CD4-positive, CD25-positive, alpha-beta regulatory T cell (primary cell): ENCODE measurements around the gene SLC2A9. TPM values are rescaled to one million over a fixed set of nuclear protein-coding genes. Genes with fewer than 3 reads are reported as not detected.

Experiments used
- ATAC-seq, 2 donors: fragments of 150-1000 bp; cut with Tn5 transposase; one replicate each; pipeline ENCODE4 v1.10.0; 2021; ENCODE audit warnings: low read depth in 2 of 2, moderate number of reproducible peaks in 2 of 2, moderate library complexity in 1 of 2
- DNase-seq, 3 donors: peaks; one replicate each; pipeline versions ENCODE4 v3.0.0 to v3.0.0-alpha.2; 2012 to 2022; ENCODE audit warnings: mixed read lengths in 1 of 3
- H3K27ac ChIP-seq: one replicate; pipeline ENCODE4 v1.7.0; 2013; ENCODE audit warnings: mild to moderate bottlenecking, low read length; ENCODE audit not compliant: insufficient read depth, poor library complexity, severe bottlenecking
- H3K27me3 ChIP-seq: one replicate; pipeline ENCODE4 v1.7.0; 2013; ENCODE audit warnings: low read length; ENCODE audit not compliant: control insufficient read depth, insufficient read depth
- H3K36me3 ChIP-seq: one replicate; pipeline ENCODE4 v1.7.0; 2013; ENCODE audit warnings: mild to moderate bottlenecking, low read length, moderate library complexity; ENCODE audit not compliant: control insufficient read depth, insufficient read depth
- H3K4me1 ChIP-seq: 2 replicates; pipeline ENCODE4 v1.7.0; 2013; ENCODE audit warnings: mild to moderate bottlenecking, low read length; ENCODE audit not compliant: insufficient read depth, control insufficient read depth, poor library complexity, severe bottlenecking
- H3K4me3 ChIP-seq: one replicate; pipeline ENCODE4 v1.7.0; 2013; ENCODE audit warnings: low read depth, mild to moderate bottlenecking, low read length, moderate library complexity
- H3K9me3 ChIP-seq, 2 experiments: 1 replicate in 1 of 2; 2 replicates in 1 of 2; pipeline ENCODE4 v1.7.0; 2013; ENCODE audit warnings: low read length in 2 of 2, mild to moderate bottlenecking in 1 of 2, moderate library complexity in 1 of 2; ENCODE audit not compliant: control insufficient read depth in 2 of 2
- H3K27ac Mint-ChIP-seq, 3 donors: one replicate each; pipeline ENCODE4 v1.8.0; 2020 to 2022; ENCODE audit warnings: mild to moderate bottlenecking in 3 of 3, mixed read lengths in 3 of 3, moderate library complexity in 2 of 3
- H3K27me3 Mint-ChIP-seq: one replicate; pipeline ENCODE4 v1.8.0; 2022; ENCODE audit warnings: mild to moderate bottlenecking, mixed read lengths
- H3K36me3 Mint-ChIP-seq: one replicate; pipeline ENCODE4 v1.8.0; 2020; ENCODE audit warnings: mixed read lengths
- H3K4me1 Mint-ChIP-seq, 4 donors: one replicate each; pipeline ENCODE4 v1.8.0; 2020 to 2022; ENCODE audit warnings: mixed read lengths in 4 of 4, mild to moderate bottlenecking in 1 of 4
- H3K4me3 Mint-ChIP-seq, 4 donors: one replicate each; pipeline ENCODE4 v1.8.0; 2020 to 2022; ENCODE audit warnings: mild to moderate bottlenecking in 4 of 4, mixed read lengths in 4 of 4, moderate library complexity in 3 of 4
- H3K9me3 Mint-ChIP-seq, 7 donors: one replicate each; pipeline ENCODE4 v1.8.0; 2020 to 2022; ENCODE audit warnings: mixed read lengths in 7 of 7, mild to moderate bottlenecking in 3 of 7, moderate library complexity in 2 of 7
- polyA plus RNA-seq, 4 donors: library from polyadenylated mRNA; unstranded; fragments of 300-500 nt; fragmentation: Illumina TruSeq; gene quantifications; one replicate each; pipeline ENCODE4 v1.2.3, GENCODE V29; 2021
- total RNA-seq: library from RNA; stranded (reverse); gene quantifications from one replicate; pipeline ENCODE4 v1.2.3, GENCODE V29; 2022

SLC2A9 gene
- total and polyA plus RNA-seq, 5 donors from 2014 or later, result 0.41 to 5.7 (median 0.81) TPM

GRCh38 chr4:9976781-9977180 lies 44.5 kb downstream of the SLC2A9 start:
- DNase-seq (no peak), ATAC-seq (no peak)
- no peaks in the 10 kb centered on the region for H3K36me3 ChIP-seq
- Mint-ChIP-seq H3K27me3 (peaks cover 8% of the 10 kb centered on the region), H3K36me3 (peaks cover 5% of the 10 kb centered on the region), H3K4me1 (peaks cover 0 to 5% (median 0%) of the 10 kb centered on the region in 4 donors), H3K4me3 (no peak overlapping the region), H3K9me3 (peaks cover 0 to 15% (median 5%) of the 10 kb centered on the region in 7 donors), H3K27ac (no peak overlapping the region)
- H3K4me3 ChIP-seq, result no peak overlapping the region
- no peak overlapping the region for H3K27ac ChIP-seq
- no peaks in the 10 kb centered on the region for H3K9me3 ChIP-seq
- no peaks in the 10 kb centered on the region for H3K4me1 ChIP-seq
- no peaks in the 10 kb centered on the region for H3K27me3 ChIP-seq

- Histone ChIP-seq H3K4me1 (no peaks in the 10 kb centered on the region), H3K36me3 (no peaks in the 10 kb centered on the region), H3K27ac (no peak overlapping the region), H3K4me3 (no peak overlapping the region), H3K27me3 (no peaks in the 10 kb centered on the region), H3K9me3 (no peaks in the 10 kb centered on the region)
- H3K4me1 Mint-ChIP-seq, result peaks cover 0 to 5% (median 0%) of the 10 kb centered on the region in 4 donors
- peaks cover 5% of the 10 kb centered on the region for H3K36me3 Mint-ChIP-seq
- peak overlapping the region in 1 of 4 donors; percentile 28 for H3K4me3 Mint-ChIP-seq
- peaks cover 0 to 15% (median 5%) of the 10 kb centered on the region in 7 donors for H3K9me3 Mint-ChIP-seq
- H3K27ac Mint-ChIP-seq, result no peak overlapping the region
- ATAC-seq (no peak), DNase-seq (no peak)
- H3K27me3 Mint-ChIP-seq, result peaks cover 8% of the 10 kb centered on the region
Measured at GRCh38 chr4:9976293-9976692, 45.0 kb downstream of the SLC2A9 start.

- Histone ChIP-seq H3K9me3 (no peaks in the 10 kb centered on the region), H3K36me3 (no peaks in the 10 kb centered on the region), H3K4me3 (no peak overlapping the region), H3K4me1 (no peaks in the 10 kb centered on the region), H3K27ac (no peak overlapping the region), H3K27me3 (no peaks in the 10 kb centered on the region)
- peaks cover 4% of the 10 kb centered on the region for H3K36me3 Mint-ChIP-seq
- no peak for ATAC-seq
- H3K27ac Mint-ChIP-seq, result no peak overlapping the region
- H3K4me3 Mint-ChIP-seq, result peak overlapping the region in 1 of 4 donors; percentile 81
- peaks cover 0 to 9% (median 3%) of the 10 kb centered on the region in 7 donors for H3K9me3 Mint-ChIP-seq
- DNase-seq, result no peak
- H3K4me1 Mint-ChIP-seq, result peaks cover 0 to 5% (median 0%) of the 10 kb centered on the region in 4 donors
- H3K27me3 Mint-ChIP-seq, result peaks cover 14% of the 10 kb centered on the region
Measured at GRCh38 chr4:9971711-9972110, 49.6 kb downstream of the SLC2A9 start.

DNA sequence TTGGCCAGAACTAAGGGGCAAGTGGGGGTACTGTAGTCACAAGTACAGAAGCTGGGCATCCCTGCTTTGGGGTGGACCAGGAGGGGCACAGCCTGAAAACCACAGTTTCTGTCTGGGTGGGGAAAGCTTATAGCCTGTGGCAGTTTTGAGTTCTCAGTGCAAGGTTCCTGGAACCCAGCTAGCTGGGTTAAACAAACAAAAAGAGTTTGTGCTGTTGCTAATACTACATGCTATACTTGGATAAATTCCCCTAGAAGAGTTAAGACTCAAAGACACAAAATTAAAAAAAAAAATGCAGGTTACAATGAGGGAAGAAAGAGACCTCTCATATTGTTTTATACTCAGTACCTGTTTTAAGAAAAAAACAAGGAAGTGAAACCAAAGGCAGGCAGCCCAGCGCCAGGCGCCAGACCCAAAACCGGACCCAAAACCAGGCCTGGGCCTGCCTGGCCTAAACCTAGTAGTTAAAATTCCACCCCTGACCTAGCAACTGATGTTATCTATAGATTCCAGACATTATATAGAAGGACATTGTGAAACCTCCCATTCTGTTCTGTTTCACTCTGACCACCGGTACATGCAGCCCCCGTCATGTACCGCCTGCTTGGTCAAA lies 50.8 kb downstream of the SLC2A9 start:
- Histone ChIP-seq H3K9me3 (no peaks in the 10 kb centered on the region), H3K4me1 (no peaks in the 10 kb centered on the region), H3K4me3 (no peak overlapping the region), H3K36me3 (no peaks in the 10 kb centered on the region), H3K27ac (no peak overlapping the region), H3K27me3 (no peaks in the 10 kb centered on the region)
- peaks cover 4% of the 10 kb centered on the region for H3K36me3 Mint-ChIP-seq
- H3K4me1 Mint-ChIP-seq, result peaks cover 0 to 5% (median 0%) of the 10 kb centered on the region in 4 donors
- H3K27me3 Mint-ChIP-seq, result peaks cover 14% of the 10 kb centered on the region
- no peak overlapping the region for H3K4me3 Mint-ChIP-seq
- peak in 1 of 3 donors; percentile 7 for DNase-seq
- ATAC-seq, result no peak
- H3K9me3 Mint-ChIP-seq, result peaks cover 0 to 9% (median 3%) of the 10 kb centered on the region in 7 donors
- no peak overlapping the region for H3K27ac Mint-ChIP-seq

GRCh38 chr4:9969526-9970398 lies 51.5 kb downstream of the SLC2A9 start:
- peaks cover 14% of the 10 kb centered on the region for H3K27me3 Mint-ChIP-seq
- H3K4me3 Mint-ChIP-seq, result no peak overlapping the region
- peaks cover 0 to 5% (median 0%) of the 10 kb centered on the region in 4 donors for H3K4me1 Mint-ChIP-seq
- Histone ChIP-seq H3K27ac (no peak overlapping the region), H3K9me3 (no peaks in the 10 kb centered on the region), H3K36me3 (no peaks in the 10 kb centered on the region), H3K4me3 (no peak overlapping the region), H3K27me3 (no peaks in the 10 kb centered on the region), H3K4me1 (no peaks in the 10 kb centered on the region)
- ATAC-seq (no peak), DNase-seq (peak in 1 of 3 donors; percentile 34)
- peaks cover 4% of the 10 kb centered on the region for H3K36me3 Mint-ChIP-seq
- no peak overlapping the region for H3K27ac Mint-ChIP-seq
- H3K9me3 Mint-ChIP-seq, result peaks cover 0 to 8% (median 3%) of the 10 kb centered on the region in 7 donors

GRCh38 chr4:9968472-9968871 lies 52.8 kb downstream of the SLC2A9 start:
- Histone ChIP-seq H3K27me3 (no peaks in the 10 kb centered on the region), H3K4me1 (no peaks in the 10 kb centered on the region), H3K36me3 (no peaks in the 10 kb centered on the region), H3K4me3 (no peak overlapping the region), H3K27ac (no peak overlapping the region), H3K9me3 (no peaks in the 10 kb centered on the region)
- Mint-ChIP-seq H3K27ac (no peak overlapping the region), H3K9me3 (peaks cover 0 to 8% (median 3%) of the 10 kb centered on the region in 7 donors), H3K36me3 (peaks cover 4% of the 10 kb centered on the region), H3K27me3 (peaks cover 14% of the 10 kb centered on the region), H3K4me3 (no peak overlapping the region), H3K4me1 (peaks cover 0 to 5% (median 0%) of the 10 kb centered on the region in 4 donors)
- DNase-seq, result no peak
- ATAC-seq, result no peak

- Histone ChIP-seq H3K4me3 (no peak overlapping the region), H3K36me3 (no peaks in the 10 kb centered on the region), H3K9me3 (no peaks in the 10 kb centered on the region), H3K27ac (no peak overlapping the region), H3K4me1 (no peaks in the 10 kb centered on the region), H3K27me3 (no peaks in the 10 kb centered on the region)
- ATAC-seq (no peak), DNase-seq (no peak)
- no peaks in the 10 kb centered on the region for H3K27me3 Mint-ChIP-seq
- peaks cover 0 to 4% (median 2%) of the 10 kb centered on the region in 7 donors for H3K9me3 Mint-ChIP-seq
- H3K27ac Mint-ChIP-seq, result no peak overlapping the region
- no peak overlapping the region for H3K4me3 Mint-ChIP-seq
- no peaks in the 10 kb centered on the region for H3K4me1 Mint-ChIP-seq
- H3K36me3 Mint-ChIP-seq, result peaks cover 4% of the 10 kb centered on the region
Measured at GRCh38 chr4:9964879-9965278, 56.4 kb downstream of the SLC2A9 start.
